PC-3 (cell line): Measurements from ENCODE around the gene LIMS1. TPM values are rescaled to one million over a fixed set of nuclear protein-coding genes. Genes with fewer than 3 reads are reported as not detected.
A peak's percentile ranks its signal among the peaks of the same experiment; 100 is the strongest.

Experiments used
- ATAC-seq: fragments of 200-7000 bp; cut with Tn5 transposase; 2 replicates; pipeline ENCODE4 v1.9.1; 2020; ENCODE audit warnings: mild to moderate bottlenecking, moderate library complexity
- BruUV-seq: library from RNA; stranded (reverse); fragments of 400-500 nt; replicated peaks from 2 replicates; lab custom pipeline; 2021; lab: Mats Ljungman, UMichigan
- CTCF ChIA-PET: fragments of 300-600 bp; sonication (Branson Sonifier 250); formaldehyde crosslinking; loops from one replicate; lab custom pipeline; 2022; ENCODE audit warnings: antibody characterized with exemption; lab: Charles Lee
- POLR2A ChIA-PET: fragments of 300-600 bp; sonication (Branson Sonifier 250); formaldehyde crosslinking; loops from one replicate; lab custom pipeline; 2022; ENCODE audit warnings: antibody characterized with exemption; ENCODE audit not compliant: unreplicated experiment; lab: Charles Lee
- DNase-seq: peaks from one replicate; pipeline ENCODE4 v3.0.0-alpha.2; 2015
- H2AFZ ChIP-seq: fragments of 300-600 bp; sonication (generic); 2 replicates; pipeline ENCODE4 v1.6.0; 2016; ENCODE audit warnings: antibody characterized with exemption, low read length
- H3F3A ChIP-seq: fragments of 300-600 bp; sonication (generic); one replicate; pipeline ENCODE4 v1.6.0; 2017; ENCODE audit warnings: antibody characterized with exemption, low read length, control low read depth, mild to moderate bottlenecking; ENCODE audit not compliant: unreplicated experiment
- H3K27ac ChIP-seq: fragments of 300-600 bp; sonication (generic); 2 replicates; pipeline ENCODE4 v1.5.1; 2016; ENCODE audit warnings: mild to moderate bottlenecking, low read length
- H3K27me3 ChIP-seq: fragments of 300-600 bp; sonication (generic); 2 replicates; pipeline ENCODE4 v1.6.1; 2016; ENCODE audit warnings: low read length, mixed read lengths
- H3K36me3 ChIP-seq: fragments of 300-600 bp; sonication (generic); 2 replicates; pipeline ENCODE4 v1.6.1; 2016; ENCODE audit warnings: low read depth, mixed run types, low read length, mixed read lengths
- H3K4me1 ChIP-seq: fragments of 300-600 bp; sonication (generic); 2 replicates; pipeline ENCODE4 v1.5.1; 2016; ENCODE audit warnings: low read length; ENCODE audit not compliant: insufficient read depth
- H3K4me2 ChIP-seq: fragments of 300-600 bp; sonication (generic); 2 replicates; pipeline ENCODE4 v1.6.0; 2016; ENCODE audit warnings: low read length
- H3K4me3 ChIP-seq: fragments of 300-600 bp; sonication (generic); 2 replicates; pipeline ENCODE4 v1.5.1; 2016; ENCODE audit warnings: mild to moderate bottlenecking, low read length, mixed read lengths
- H3K79me2 ChIP-seq: fragments of 300-600 bp; sonication (generic); 2 replicates; pipeline ENCODE4 v1.6.1; 2017; ENCODE audit warnings: low read length, mixed read lengths
- H3K9ac ChIP-seq: fragments of 300-600 bp; sonication (generic); 2 replicates; pipeline ENCODE4 v1.6.0; 2016; ENCODE audit warnings: mild to moderate bottlenecking, low read length
- H3K9me2 ChIP-seq: fragments of 300-600 bp; sonication (generic); replicated peaks from 2 replicates; pipeline ENCODE4 v1.6.1; 2016; ENCODE audit warnings: mixed run types, low read length, mixed read lengths
- H3K9me3 ChIP-seq: fragments of 300-600 bp; sonication (generic); 2 replicates; pipeline ENCODE4 v1.6.1; 2016; ENCODE audit warnings: low read length, mixed read lengths
- H4K20me1 ChIP-seq: fragments of 300-600 bp; sonication (generic); 2 replicates; pipeline ENCODE4 v1.6.1; 2016; ENCODE audit warnings: low read length, mixed read lengths
- EZH2 ChIP-seq: fragments of 300-600 bp; sonication (generic); IDR thresholded peaks from one replicate; pipeline ENCODE4 v1.6.1; 2017; ENCODE audit warnings: antibody characterized with exemption, mild to moderate bottlenecking, low read length; ENCODE audit not compliant: unreplicated experiment
- EZH2phosphoT487 ChIP-seq: fragments of 300-600 bp; sonication (generic); IDR thresholded peaks from 2 replicates; pipeline ENCODE4 v1.6.1; 2018; ENCODE audit warnings: mild to moderate bottlenecking, antibody characterized with exemption, low read length, borderline replicate concordance
- intact Hi-C: fragments of 100-400 bp; cut with micrococcal nuclease; formaldehyde crosslinking; loops from 2 replicates; pipeline ENCODE4 v1.9.0; 2023
- total RNA-seq: library from RNA; depleted of rRNA; stranded (reverse); fragments of >200 nt; gene quantifications from 2 replicates; pipeline ENCODE4 v1.2.3, GENCODE V29; 2014
- TF ChIP-seq, protein P1 (sequence below): fragments of 300-600 bp; sonication (generic); conservative IDR thresholded peaks from 2 replicates; pipeline ENCODE4 v1.5.1; 2017; ENCODE audit warnings: antibody characterized with exemption, low read depth, mild to moderate bottlenecking, low read length

The LIMS1 gene
- total RNA-seq, 1 experiment from 2014 or later, result 58.9 TPM

DNA sequence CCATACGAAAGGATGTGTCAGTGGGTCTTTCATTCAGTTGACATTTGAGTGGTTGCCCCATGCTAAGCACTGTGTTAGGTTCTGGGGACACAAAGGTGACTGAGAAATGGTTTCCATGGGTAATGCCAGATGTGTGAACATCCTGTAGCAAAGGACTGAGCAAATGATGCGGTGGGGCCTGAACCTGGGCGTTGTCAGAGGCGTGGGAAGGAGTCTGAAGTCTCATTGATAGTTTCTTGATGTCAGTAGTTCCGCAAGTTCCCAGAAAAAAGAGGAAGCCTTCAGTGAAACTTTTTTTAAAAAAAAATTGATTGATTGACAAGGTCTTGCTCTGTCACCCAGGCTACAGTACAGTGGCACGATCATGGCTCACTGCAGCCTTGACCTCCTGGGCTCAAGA is 56.9 kb downstream of the LIMS1 start:
- H3K9me2 ChIP-seq, result no peaks in the 10 kb centered on the region
- no peak for DNase-seq
- no peaks in the 10 kb centered on the region for H3K36me3 ChIP-seq
- peaks cover 23% of the 10 kb centered on the region for H3F3A ChIP-seq
- H3K9ac ChIP-seq, result no peak overlapping the region
- TF ChIP-seq EZH2phosphoT487 (no peak), EZH2 (no peak)
- TF ChIP-seq, protein P1, sequence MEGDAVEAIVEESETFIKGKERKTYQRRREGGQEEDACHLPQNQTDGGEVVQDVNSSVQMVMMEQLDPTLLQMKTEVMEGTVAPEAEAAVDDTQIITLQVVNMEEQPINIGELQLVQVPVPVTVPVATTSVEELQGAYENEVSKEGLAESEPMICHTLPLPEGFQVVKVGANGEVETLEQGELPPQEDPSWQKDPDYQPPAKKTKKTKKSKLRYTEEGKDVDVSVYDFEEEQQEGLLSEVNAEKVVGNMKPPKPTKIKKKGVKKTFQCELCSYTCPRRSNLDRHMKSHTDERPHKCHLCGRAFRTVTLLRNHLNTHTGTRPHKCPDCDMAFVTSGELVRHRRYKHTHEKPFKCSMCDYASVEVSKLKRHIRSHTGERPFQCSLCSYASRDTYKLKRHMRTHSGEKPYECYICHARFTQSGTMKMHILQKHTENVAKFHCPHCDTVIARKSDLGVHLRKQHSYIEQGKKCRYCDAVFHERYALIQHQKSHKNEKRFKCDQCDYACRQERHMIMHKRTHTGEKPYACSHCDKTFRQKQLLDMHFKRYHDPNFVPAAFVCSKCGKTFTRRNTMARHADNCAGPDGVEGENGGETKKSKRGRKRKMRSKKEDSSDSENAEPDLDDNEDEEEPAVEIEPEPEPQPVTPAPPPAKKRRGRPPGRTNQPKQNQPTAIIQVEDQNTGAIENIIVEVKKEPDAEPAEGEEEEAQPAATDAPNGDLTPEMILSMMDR, result no peak
- H3K27ac ChIP-seq, result no peak overlapping the region
- H3K27me3 ChIP-seq, result no peaks in the 10 kb centered on the region
- no peak overlapping the region for H3K4me3 ChIP-seq
- POLR2A ChIA-PET, result no interaction called here
- H2AFZ ChIP-seq, result no peak overlapping the region
- intact Hi-C loops, result no loop called here
- H4K20me1 ChIP-seq, result no peaks in the 10 kb centered on the region
- CTCF ChIA-PET, result no interaction called here
- peaks cover 68% of the 10 kb centered on the region for H3K79me2 ChIP-seq
- H3K9me3 ChIP-seq, result no peaks in the 10 kb centered on the region
- no peak overlapping the region for H3K4me2 ChIP-seq
- peaks cover 73% of the 10 kb centered on the region for H3K4me1 ChIP-seq
- ATAC-seq, result no peak
- no TSS peak for BruUV-seq

DNA sequence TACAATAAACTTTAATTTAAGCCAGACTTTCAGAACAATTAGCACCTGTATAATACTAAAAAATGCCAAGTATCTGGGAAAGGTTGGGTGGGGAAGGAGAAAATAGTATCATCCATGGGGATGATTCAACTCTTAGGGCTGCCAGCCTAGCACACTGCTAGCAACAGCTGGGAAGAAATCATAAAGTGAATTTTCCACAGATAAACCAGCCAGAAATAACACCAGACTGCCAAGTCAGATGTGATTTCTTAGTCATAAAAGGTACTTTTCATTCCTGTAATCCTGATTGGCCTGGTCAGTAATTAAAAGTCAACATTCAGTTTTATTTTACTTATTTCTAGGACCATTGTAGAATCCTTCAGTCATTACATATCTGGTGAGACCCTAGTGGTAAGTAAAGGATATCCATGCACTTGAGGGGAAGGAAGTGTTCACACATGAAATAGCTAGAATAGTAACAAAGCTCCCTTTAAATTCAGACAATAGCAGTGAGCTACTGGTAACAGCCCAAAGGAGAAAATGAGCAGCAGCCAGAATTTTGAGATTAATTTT is 59.4 kb downstream of the LIMS1 start:
- H3K9me3 ChIP-seq, result no peaks in the 10 kb centered on the region
- H4K20me1 ChIP-seq, result no peaks in the 10 kb centered on the region
- TF ChIP-seq, protein P1, result no peak; the same call in 1 of the 2 replicates
- TF ChIP-seq EZH2phosphoT487, result no peak
- TF ChIP-seq EZH2, result no peak
- no TSS peak for BruUV-seq
- H3K9ac ChIP-seq, result peak overlapping the region; percentile 31
- H3K4me2 ChIP-seq, result peak overlapping the region; percentile 75
- DNase-seq (peak; percentile 59), ATAC-seq (peak; percentile 31)
- peak overlapping the region; percentile 85 for H3K27ac ChIP-seq
- H3K79me2 ChIP-seq, result peaks cover 52% of the 10 kb centered on the region
- peak overlapping the region; percentile 36; the same call in 1 of the 2 replicates for H3K4me3 ChIP-seq
- H3K9me2 ChIP-seq, result no peaks in the 10 kb centered on the region
- CTCF ChIA-PET, result interaction anchor here (0.7 to 1.3 kb wide), 3 partner anchors 10 to 43 kb away, joined by 3 to 6 read pairs (median 3); no protein-coding TSS in a partner anchor
- POLR2A ChIA-PET, result interaction anchor here (0.6 kb wide), 1 partner anchor 352 kb away, joined by 7 read pairs; no protein-coding TSS in a partner anchor
- H3K36me3 ChIP-seq, result no peaks in the 10 kb centered on the region
- intact Hi-C loops, result loop anchor here (2.0 kb wide), 1 partner anchor 23 kb away; no protein-coding TSS in a partner anchor
- no peak overlapping the region for H2AFZ ChIP-seq
- peaks cover 23% of the 10 kb centered on the region for H3F3A ChIP-seq
- no peaks in the 10 kb centered on the region for H3K27me3 ChIP-seq
- H3K4me1 ChIP-seq, result peaks cover 49% of the 10 kb centered on the region
